Pancreas (tissue), 10 donors: ENCODE results near the gene SLC43A3. TPM values are rescaled to one million over a fixed set of nuclear protein-coding genes. Genes with fewer than 3 reads are reported as not detected.
A peak's percentile ranks its signal among the peaks of the same experiment; 100 is the strongest.

Experiments
- ATAC-seq, 4 donors: fragments of 200-7000 bp; cut with Tn5 transposase; one replicate each; pipeline versions ENCODE4 v1.8.0 to v1.9.1; 2020; ENCODE audit warnings: mild to moderate bottlenecking in 4 of 4, moderate library complexity in 4 of 4
- DNase-seq, 6 donors: peaks; one replicate each; pipeline ENCODE4 v3.0.0-alpha.2; 2020
- FAIRE-seq: peaks from 2 replicates; lab custom pipeline; 2012; peaks lifted over from hg19 to GRCh38; lab: Jason Lieb, UNC
- H3K27ac ChIP-seq, 4 donors: fragments of 200-600 bp; sonication (generic); 1 replicate in 3 of 4; 2 replicates in 1 of 4; pipeline versions ENCODE4 v1.5.0 to v1.8.0; 2020
- H3K27me3 ChIP-seq, 4 donors: fragments of 200-600 bp; one replicate each; pipeline ENCODE4 v1.8.0; 2021
- H3K36me3 ChIP-seq, 3 donors: fragments of 200-600 bp; sonication (generic) in 1 of 3; one replicate each; pipeline versions ENCODE4 v1.5.0 to v1.8.0; 2020 to 2021
- H3K4me1 ChIP-seq, 3 donors: fragments of 200-600 bp; one replicate each; pipeline ENCODE4 v1.8.0; 2021
- H3K4me3 ChIP-seq, 4 donors: fragments of 200-600 bp; sonication (generic) in 2 of 4; one replicate each; pipeline versions ENCODE4 v1.5.0 to v1.8.0; 2020 to 2021
- H3K9me3 ChIP-seq, 4 donors: fragments of 200-600 bp; one replicate each; pipeline ENCODE4 v1.8.0; 2021
- WGBS, 2 donors: extraction: QIAGEN DNeasy Blood & Tissue Kit; methylation state at CpG; one replicate each; pipeline ENCODE4 v1.1.7; 2013; 5-methylcytosine and 5-hydroxymethylcytosine counted together
- intact Hi-C, 3 donors: fragments of 100-400 bp; cut with DNase I; formaldehyde crosslinking; loops; one replicate each; pipeline versions ENCODE4 v1.11.1 to v1.14.2; 2022
- polyA plus RNA-seq, 2 donors: library from polyadenylated mRNA; stranded (reverse); fragments of 200-250 nt; gene quantifications; one replicate each; pipeline ENCODE4 v1.2.3, GENCODE V29; 2013
- total RNA-seq, 6 donors: library from RNA; stranded (reverse); fragmentation: NEBNext Ultra II Directional in 4 of 6; extraction: Animal tissue kit (Norgen Biotek cat#: 25700) in 4 of 6; gene quantifications; one replicate each; pipeline versions ENCODE4 v1.2.1 to v1.2.4, GENCODE V29; 2021 to 2023
- TF ChIP-seq, protein P1 (sequence below), 4 donors: fragments of 200-600 bp; sonication (generic) in 3 of 4; IDR thresholded peaks; one replicate each; pipeline versions ENCODE4 v1.5.0 to v1.8.0; 2021; ENCODE audit warnings: antibody characterized with exemption in 4 of 4
- donor health status: healthy with polysubstance abuse.
- donor health status: DM: no; HTN: no; CAD: no; lungs with moderate emphysema.
- donor health status: DM: no; HTN: no; CAD: no.
- donor health status: control.
- donor health status: control.
- donor health status: Bipolar disorder and iron deficiency.
- donor health status: DM: yes; HTN: yes; CAD: no.
- donor health status: DM: no; HTN: no; CAD: no.
- donor health status: DM: no; HTN: no; CAD: no.
- donor health status: DM: yes; HTN: yes; CAD: no.

The SLC43A3 gene
- total and polyA plus RNA-seq, 8 donors: 6.7 to 34.9 (median 13.7) TPM

DNA sequence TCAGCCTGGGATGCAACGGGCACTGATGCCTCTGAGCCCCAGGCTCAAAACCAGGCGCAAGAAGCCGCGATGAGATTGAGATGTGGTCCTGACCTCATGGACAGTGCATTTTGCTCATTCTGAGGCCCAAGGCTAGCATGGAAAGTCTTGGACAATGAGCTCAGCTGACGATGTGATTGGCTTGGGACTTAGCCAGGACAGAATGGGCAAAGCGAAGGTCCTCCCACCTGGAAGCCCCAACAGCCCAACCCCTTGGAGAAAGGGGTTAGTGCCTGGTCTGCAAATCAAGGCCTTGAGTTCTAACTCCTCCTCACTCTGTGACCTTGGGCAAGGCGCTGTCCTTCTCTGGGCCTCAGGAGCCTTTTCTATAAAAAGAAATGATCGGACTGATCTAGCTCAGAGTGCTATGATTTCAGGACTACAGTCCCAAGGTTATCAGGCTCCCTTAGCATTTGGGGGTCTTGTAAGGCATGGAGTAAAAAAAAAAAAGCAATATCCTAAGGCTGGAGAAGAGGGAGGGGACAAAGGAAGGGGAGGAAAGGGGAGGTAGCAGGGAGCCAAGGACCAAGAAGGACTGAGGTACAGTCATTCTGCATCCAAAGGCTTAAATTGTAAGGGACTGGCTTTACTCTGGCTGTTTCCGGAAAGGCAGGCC lies 2.7 kb downstream of the SLC43A3 start:
- Histone ChIP-seq H3K27me3 (no peaks in the 10 kb centered on the region), H3K27ac (peak overlapping the region in 2 of 4 donors; percentile 92 to 96), H3K4me1 (peaks cover 13 to 21% (median 17%) of the 10 kb centered on the region in 3 donors), H3K9me3 (no peaks in the 10 kb centered on the region), H3K36me3 (no peaks in the 10 kb centered on the region), H3K4me3 (no peak overlapping the region)
- DNase-seq: no peak
- intact Hi-C loops: no loop called here
- ATAC-seq: no peak
- no peak for FAIRE-seq
- TF ChIP-seq, protein P1, sequence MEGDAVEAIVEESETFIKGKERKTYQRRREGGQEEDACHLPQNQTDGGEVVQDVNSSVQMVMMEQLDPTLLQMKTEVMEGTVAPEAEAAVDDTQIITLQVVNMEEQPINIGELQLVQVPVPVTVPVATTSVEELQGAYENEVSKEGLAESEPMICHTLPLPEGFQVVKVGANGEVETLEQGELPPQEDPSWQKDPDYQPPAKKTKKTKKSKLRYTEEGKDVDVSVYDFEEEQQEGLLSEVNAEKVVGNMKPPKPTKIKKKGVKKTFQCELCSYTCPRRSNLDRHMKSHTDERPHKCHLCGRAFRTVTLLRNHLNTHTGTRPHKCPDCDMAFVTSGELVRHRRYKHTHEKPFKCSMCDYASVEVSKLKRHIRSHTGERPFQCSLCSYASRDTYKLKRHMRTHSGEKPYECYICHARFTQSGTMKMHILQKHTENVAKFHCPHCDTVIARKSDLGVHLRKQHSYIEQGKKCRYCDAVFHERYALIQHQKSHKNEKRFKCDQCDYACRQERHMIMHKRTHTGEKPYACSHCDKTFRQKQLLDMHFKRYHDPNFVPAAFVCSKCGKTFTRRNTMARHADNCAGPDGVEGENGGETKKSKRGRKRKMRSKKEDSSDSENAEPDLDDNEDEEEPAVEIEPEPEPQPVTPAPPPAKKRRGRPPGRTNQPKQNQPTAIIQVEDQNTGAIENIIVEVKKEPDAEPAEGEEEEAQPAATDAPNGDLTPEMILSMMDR (IDR thresholded peaks at IDR 0.05): no peak
- 77 to 78% methylated on average over 9 of the region's 9 CpGs for WGBS, 2 donors

DNA sequence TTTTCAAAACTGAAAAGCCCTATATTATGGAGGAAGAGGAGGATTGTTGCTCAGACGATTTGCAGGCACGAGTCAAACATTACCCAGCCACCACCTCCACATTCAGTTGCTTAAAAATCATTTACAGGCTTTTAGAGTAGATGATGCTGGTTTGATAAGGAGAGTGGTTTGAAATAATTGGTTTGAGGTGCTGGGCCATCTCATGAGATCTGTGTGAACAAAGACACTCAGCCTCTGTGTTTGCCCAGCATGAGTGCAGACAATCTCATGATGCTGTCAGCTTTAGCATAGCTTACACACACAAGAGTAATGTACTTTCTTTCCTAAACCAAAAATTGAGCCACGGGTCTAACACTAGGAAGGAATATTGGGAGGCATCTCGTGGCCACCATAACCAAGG lies 4.3 kb downstream of the SLC43A3 start:
- peaks cover 9 to 16% (median 13%) of the 10 kb centered on the region in 3 donors for H3K4me1 ChIP-seq
- no peak for FAIRE-seq
- H3K27me3 ChIP-seq: no peaks in the 10 kb centered on the region
- DNase-seq: no peak
- ATAC-seq: no peak
- peaks cover 0 to 1% (median 0%) of the 10 kb centered on the region in 3 donors for H3K36me3 ChIP-seq
- H3K4me3 ChIP-seq: no peak overlapping the region
- no peaks in the 10 kb centered on the region for H3K9me3 ChIP-seq
- TF ChIP-seq, protein P1 (IDR thresholded peaks at IDR 0.05): no peak
- 67 to 69% methylated on average over 4 of the region's 4 CpGs for WGBS, 2 donors
- intact Hi-C loops: no loop called here
- H3K27ac ChIP-seq: no peak overlapping the region

DNA sequence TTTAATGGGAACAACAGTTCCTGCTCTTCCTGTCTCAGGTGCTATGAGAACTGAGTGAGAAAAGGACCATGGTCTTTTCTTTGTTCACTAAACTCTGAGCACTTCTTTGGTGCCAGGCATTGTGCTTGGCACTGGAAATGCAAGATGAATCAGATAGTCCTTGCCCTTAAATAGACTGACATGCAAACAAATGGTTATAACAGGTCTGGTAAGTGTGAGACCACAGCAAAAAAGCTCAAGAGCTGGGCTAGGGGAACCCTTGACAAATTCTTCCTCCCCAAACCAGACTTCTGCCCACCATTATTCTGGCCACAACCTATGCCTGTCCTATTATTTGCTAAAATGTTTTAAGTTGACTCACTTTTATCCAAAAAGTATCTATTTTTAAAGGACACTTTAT lies 5.1 kb downstream of the SLC43A3 start:
- H3K9me3 ChIP-seq: no peaks in the 10 kb centered on the region
- H3K4me3 ChIP-seq: no peak overlapping the region
- no peaks in the 10 kb centered on the region for H3K27me3 ChIP-seq
- TF ChIP-seq, protein P1 (IDR thresholded peaks at IDR 0.05): no peak
- FAIRE-seq (no peak), ATAC-seq (no peak), DNase-seq (no peak)
- peaks cover 0 to 9% (median 0%) of the 10 kb centered on the region in 3 donors for H3K36me3 ChIP-seq
- no peak overlapping the region for H3K27ac ChIP-seq
- peaks cover 7 to 11% (median 7%) of the 10 kb centered on the region in 3 donors for H3K4me1 ChIP-seq
- intact Hi-C loops: no loop called here

DNA sequence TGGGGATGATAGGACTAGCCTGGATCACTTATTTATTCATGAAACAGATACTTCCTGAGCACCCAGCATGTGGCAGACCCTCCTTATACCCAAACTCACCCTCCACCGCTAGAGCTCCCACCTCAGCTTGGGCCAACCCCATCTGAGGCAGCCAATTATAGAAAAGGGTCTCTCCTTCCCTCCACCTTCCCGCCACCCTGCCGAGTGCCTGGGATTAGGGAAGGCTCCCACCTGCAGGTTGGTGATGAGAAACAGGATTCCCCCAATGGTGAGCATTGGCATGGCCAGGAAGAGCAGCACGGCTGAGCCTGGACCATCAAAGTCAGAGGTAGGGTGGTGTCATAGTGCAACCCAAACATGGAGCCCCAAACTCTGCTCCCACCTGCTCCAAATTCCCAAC lies 5.9 kb downstream of the SLC43A3 start:
- WGBS, 2 donors: 91 to 96% methylated on average over 4 of the region's 4 CpGs
- Histone ChIP-seq H3K27ac (no peak overlapping the region), H3K36me3 (peaks cover 0 to 9% (median 0%) of the 10 kb centered on the region in 3 donors), H3K4me1 (peaks cover 6 to 10% (median 7%) of the 10 kb centered on the region in 3 donors), H3K27me3 (no peaks in the 10 kb centered on the region), H3K9me3 (no peaks in the 10 kb centered on the region), H3K4me3 (no peak overlapping the region)
- no peak for FAIRE-seq
- intact Hi-C loops: no loop called here
- no peak for ATAC-seq
- no peak for DNase-seq
- TF ChIP-seq, protein P1 (IDR thresholded peaks at IDR 0.05): no peak

DNA sequence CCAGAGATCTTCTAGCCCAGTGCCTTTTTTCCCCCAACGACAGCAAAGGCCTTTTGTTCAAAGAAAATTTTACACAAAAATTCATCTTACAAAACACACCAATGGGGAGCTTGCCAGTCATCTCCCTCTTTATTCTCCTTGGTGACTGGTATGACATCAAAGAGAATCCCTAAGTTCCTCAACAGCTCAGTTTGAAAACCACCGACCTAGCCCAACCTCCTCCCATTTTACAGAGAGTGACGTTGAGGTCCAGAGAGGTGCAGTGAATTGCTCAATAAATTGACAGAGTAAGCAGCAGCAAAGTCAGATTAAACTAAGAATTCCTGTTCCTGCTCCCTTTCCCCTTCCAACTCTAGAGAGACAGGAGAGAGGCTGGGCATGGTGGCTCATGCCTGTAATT lies 7.8 kb downstream of the SLC43A3 start:
- DNase-seq (no peak), FAIRE-seq (no peak), ATAC-seq (no peak)
- WGBS, 2 donors: 87 to 88% methylated on average over 3 of the region's 3 CpGs
- H3K9me3 ChIP-seq: no peaks in the 10 kb centered on the region
- H3K36me3 ChIP-seq: peaks cover 0 to 9% (median 6%) of the 10 kb centered on the region in 3 donors
- TF ChIP-seq, protein P1 (IDR thresholded peaks at IDR 0.05): no peak
- no peaks in the 10 kb centered on the region for H3K27me3 ChIP-seq
- intact Hi-C loops: no loop called here
- H3K4me1 ChIP-seq: no peaks in the 10 kb centered on the region
- H3K4me3 ChIP-seq: no peak overlapping the region
- no peak overlapping the region for H3K27ac ChIP-seq
